ENCODE measurements around the gene INPP5K.

INPP5K gene

DNA sequence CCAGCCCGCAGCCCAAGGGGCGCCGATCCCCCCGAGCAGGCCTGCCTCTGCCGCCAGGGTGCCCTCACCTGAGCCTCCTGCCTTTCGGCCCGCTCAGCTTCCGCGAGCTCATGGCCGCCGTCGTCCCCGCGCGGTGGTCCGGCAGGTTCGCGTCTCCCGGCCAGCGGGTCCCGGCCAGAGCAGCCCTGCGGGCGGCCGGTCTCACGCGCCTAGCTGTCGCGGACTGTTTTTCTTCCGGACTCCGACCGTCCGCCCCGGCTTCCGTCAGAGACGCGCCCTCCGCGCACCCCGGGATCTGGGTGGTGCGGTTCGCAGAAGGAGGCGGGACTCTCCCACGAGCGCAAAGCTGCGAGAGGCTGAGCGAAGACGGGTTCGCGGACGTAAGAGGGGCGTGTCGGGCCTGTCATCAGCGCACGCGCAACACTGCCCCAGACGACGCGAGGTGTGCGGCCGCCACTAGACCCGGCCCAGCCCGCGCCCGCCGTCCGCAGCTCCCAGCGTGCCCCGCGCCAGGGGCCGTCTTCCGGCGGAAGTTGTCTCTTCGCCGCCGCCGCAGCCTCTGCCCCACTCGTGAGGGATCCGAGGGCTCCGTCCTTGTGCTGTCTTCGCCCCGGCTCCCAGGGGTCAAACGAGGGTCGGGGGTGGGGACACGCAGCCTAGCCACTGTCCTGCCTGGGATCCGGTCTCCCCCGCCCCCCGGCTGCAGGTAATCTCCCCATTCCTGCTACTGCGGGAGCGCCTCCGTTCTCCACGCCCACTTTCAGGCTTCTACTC lies at the start of gene INPP5K:
TSS of gene INPP5K (minus strand) at position 225 of the 774 bp plus-strand sequence. CDS start at position 112, 113 bp downstream.
- TF ChIP-seq, protein P1, sequence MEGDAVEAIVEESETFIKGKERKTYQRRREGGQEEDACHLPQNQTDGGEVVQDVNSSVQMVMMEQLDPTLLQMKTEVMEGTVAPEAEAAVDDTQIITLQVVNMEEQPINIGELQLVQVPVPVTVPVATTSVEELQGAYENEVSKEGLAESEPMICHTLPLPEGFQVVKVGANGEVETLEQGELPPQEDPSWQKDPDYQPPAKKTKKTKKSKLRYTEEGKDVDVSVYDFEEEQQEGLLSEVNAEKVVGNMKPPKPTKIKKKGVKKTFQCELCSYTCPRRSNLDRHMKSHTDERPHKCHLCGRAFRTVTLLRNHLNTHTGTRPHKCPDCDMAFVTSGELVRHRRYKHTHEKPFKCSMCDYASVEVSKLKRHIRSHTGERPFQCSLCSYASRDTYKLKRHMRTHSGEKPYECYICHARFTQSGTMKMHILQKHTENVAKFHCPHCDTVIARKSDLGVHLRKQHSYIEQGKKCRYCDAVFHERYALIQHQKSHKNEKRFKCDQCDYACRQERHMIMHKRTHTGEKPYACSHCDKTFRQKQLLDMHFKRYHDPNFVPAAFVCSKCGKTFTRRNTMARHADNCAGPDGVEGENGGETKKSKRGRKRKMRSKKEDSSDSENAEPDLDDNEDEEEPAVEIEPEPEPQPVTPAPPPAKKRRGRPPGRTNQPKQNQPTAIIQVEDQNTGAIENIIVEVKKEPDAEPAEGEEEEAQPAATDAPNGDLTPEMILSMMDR (IDR thresholded peaks at IDR 0.05): no peak

DNA sequence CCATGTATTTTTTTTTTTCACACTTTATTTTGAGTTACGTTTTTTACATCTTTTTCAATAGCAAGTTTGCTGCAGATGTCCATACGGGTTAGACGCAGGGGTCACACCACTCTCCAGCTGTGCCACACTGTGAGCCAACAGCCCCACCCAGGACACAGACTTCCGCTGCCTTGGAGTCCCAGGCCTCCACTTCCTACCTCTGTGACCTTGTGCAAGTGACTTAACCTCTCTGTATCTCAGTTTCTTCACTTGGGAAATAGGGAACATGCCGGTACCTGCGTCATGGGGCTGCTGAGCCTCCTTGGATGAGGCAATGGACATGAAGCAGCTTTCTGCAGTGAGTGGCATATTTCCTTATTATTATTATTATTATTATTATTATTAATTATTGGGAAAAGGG lies 49.5 kb upstream of the INPP5K start:
- TF ChIP-seq, protein P1 (IDR thresholded peaks at IDR 0.05): no peak

DNA sequence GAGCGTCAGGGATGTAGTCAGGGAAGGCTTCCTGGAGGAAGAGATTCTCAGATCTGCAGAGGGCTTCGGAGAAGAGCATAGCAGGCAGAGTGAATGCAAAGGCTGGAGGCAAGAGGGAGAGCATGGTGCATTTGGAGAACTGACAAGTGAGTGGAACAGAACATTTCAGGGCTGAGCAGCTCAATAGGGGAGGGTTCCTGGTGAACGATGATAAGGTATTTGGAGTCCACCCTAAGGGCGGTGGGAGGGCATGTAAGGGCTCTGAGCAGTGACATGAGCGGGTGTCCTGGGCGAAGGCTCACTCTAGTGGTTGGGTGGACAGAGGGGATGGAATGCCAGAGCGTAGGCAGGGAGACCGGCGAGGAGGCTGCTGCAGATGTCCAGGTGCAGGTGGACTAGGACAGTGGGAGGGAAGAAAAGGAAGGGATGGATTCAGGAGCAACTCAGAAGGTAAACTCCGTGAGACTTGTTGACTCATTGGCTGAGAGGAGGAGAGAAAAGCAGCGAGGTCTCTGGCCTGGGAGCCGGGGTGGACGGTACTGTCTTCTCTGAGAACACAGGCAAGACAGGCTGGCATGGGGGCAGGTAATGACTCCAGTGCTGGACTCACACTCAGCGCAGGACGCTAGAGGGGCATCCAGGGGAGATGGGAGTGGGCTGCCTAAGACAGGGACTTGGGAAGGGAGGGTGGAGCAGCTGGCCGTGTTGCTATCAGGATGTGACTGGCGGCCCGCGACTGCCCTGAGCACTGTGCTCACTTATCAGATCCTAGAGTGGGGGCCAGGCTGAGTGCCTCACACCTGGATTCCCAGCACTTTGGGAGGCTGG lies 47.6 kb upstream of the INPP5K start:
- TF ChIP-seq, protein P1 (IDR thresholded peaks at IDR 0.05): no peak

DNA sequence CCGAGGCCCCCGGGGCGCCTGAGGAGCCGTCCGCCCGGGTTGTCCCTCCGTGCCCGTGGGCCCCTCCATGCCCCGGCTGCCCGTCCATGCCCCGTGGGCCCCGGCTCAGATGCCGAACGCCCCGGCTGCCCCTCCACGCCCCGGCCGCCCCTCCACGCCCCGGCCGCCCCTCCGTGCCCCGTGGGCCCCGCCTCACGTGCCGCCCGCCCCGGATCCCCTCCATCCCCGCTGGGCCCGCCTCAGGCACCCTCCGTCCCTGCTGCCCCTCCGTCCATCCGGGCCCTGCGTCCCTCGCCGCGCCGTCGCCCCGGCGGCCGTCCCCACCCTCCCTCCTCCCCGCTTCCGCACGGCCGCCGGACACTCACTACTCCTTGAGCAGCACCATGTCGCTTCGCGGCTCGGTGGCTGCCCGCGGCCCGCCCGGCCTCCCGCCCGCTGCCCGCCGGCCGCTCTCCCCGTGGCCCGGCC lies 45.8 kb upstream of the INPP5K start:
- TF ChIP-seq, protein P1 (IDR thresholded peaks at IDR 0.05): no peak

DNA sequence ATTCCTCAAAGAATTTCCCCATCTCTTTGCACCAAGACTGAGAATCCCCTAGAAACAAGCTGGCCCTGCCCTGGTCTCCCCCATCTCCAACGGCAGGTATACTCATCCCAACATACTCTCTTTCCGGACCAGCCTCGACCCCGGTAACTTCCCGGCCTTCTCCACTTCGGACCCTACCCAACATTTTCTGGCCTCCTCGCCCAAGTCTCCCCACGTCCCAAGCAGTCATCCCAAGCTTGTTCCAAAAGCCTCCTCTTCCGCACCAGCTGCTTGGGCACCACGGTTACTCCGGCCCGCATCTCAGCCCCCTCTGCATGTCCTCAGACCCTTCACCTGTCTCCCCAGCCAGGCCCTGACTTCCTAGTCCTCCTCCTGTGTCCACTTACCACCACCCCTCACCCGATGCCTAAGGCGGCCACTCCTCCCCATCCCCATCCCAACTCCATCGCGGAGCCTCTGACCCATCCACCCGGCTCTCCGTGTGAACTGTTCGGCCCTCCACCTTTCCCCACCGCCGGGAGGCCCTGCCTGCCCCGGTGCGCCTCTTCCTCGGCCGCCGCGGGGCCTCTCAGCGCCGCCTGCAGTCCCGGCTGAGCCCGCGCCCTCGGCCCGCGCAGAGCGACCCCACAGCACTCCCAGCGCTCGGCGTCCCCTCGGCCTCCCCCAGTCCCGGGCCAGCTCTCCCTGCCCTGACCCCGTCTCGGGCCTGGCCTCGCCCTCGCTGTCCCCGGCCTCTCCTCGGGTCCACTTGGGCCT lies 45.2 kb upstream of the INPP5K start:
- TF ChIP-seq, protein P1 (IDR thresholded peaks at IDR 0.05): 0 out of 2 replicates have a peak, but pooled peaks have one; percentile 27

DNA sequence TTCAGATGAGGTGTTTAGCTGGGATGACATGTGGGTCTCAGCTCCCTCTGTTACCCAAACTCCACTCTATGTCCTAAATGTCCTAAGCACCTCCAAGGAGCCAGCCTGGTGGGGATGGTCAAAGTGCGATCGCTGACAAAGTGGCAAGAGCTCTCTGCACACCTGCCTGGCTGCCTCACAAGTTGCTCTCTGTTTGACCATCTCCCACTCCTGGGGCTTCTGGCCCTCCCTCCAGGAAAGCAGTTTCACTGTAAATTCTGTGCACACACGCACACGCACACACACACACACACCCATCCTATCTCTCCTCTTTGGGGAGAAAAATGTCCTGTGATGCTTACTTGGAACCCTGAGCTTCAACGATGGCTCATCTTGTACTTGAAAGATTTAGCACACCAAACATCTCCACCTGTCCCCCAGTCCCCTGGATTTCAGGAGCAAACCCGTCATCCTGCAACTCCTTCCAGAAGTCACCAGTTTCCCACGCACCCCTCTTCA lies 44.5 kb upstream of the INPP5K start:
- TF ChIP-seq, protein P1 (IDR thresholded peaks at IDR 0.05): no peak
